GM12873 (cell line): Measurements from ENCODE around the gene MYO16.

Experiments
- CTCF ChIP-seq: IDR thresholded peaks from 2 replicates; pipeline ENCODE4 v1.5.1; 2012; ENCODE audit warnings: low read depth, mild to moderate bottlenecking, moderate library complexity, low read length, control low read depth; ENCODE audit not compliant: insufficient read depth; ENCODE audit errors: missing control alignments

Gene MYO16

GRCh38 chr13:108921238-108921637 lies 291.8 kb downstream of the MYO16 start:
- TF ChIP-seq CTCF, result no peak

DNA sequence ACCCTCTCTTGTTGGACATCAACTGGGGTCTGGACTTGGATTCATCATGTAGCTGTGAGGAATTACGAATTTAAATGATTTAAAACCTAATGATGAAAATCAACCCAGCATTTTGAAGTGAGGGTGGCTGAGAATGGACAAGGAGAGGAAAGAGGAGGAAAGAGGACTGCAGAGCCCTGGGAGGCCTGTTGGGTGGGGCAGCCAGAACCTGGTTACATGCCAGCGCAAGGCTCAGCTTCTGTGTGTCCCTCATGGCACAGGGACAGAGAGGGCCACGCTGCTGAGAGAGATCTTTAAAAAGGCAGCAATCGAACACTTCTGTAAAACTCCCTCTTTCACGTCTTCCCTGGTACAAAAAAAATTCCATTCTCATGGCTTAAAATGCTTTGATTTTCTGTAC lies 292.7 kb downstream of the MYO16 start:
- TF ChIP-seq CTCF, result no peak

DNA sequence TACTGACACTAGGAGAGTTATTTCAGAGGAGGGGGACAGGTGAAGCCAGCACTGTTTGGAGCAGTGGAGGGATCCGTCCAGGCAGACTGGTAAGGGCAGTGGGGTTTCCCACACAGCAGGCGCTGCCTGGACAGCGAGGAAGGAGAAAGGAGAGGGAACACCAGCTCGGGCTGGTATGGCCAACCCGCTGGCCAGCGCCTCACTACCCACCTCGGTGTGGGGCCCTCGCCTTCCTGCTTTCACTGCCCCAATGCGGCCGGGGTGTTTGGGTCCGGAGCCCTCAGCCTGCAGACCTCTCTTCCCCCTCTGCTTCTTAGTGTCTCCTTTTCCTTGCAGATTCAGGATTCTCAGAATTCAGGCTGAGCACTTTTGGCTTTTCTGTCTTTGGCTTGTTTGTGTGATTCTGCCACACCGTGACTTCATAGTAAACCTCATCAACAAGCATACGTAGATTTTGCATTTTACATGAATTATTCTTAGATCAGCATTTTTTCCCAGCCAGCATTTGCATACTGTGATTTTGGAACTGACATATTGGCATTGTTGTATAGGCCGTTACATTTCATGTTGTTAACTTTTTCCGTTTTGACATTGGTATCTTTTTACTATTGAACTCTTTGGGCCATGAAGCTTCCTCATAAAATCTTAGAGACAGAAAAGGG lies 294.1 kb downstream of the MYO16 start:
- no peak for TF ChIP-seq CTCF

- no peak for TF ChIP-seq CTCF
These were observed 294.7 kb downstream of the MYO16 start for GRCh38 chr13:108924134-108924533.

- no peak for TF ChIP-seq CTCF
These were observed 295.1 kb downstream of the MYO16 start for GRCh38 chr13:108924541-108924940.

DNA sequence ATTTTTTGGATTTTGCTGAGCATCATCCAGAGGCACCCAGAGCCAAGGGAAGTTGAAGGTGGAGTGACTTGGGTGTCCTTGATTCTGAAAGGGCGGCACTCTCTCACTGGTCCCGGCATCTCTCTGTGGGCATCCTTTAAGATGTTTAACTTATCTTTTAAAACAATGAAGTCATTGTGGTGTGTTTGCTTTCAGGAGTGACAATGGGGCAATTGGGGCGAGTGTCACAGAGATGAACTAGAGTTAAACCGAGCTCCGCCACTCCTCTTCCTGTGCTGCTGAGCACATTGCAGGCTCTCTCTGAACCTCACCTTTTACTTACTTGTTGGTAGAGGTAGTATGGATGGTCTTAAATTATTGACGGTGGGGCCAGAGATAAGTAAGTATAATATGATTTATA lies 295.7 kb downstream of the MYO16 start:
- TF ChIP-seq CTCF, result no peak

GRCh38 chr13:108926862-108927261 lies 297.5 kb downstream of the MYO16 start:
- TF ChIP-seq CTCF, result no peak

- no peak for TF ChIP-seq CTCF
These were observed 298.2 kb downstream of the MYO16 start for GRCh38 chr13:108927615-108928014.
